Body of pancreas (tissue), 4 donors: ENCODE results near the gene MELTF.

Source experiments
- POLR2A ChIP-seq, 3 donors: fragments of 450-650 bp; IDR thresholded peaks; one replicate each; pipeline ENCODE4 v1.6.1; 2016; ENCODE audit warnings: antibody characterized with exemption in 3 of 3, mild to moderate bottlenecking in 2 of 3
- TF ChIP-seq, protein P1 (sequence below), 7 experiments: fragments of 450-650 bp in 4 of 7; fragments of 200-600 bp in 3 of 7; sonication (generic) in 3 of 7; IDR thresholded peaks; one replicate each; pipeline ENCODE4 v1.5.1; 2016 to 2019; ENCODE audit warnings: antibody characterized with exemption in 7 of 7

DNA sequence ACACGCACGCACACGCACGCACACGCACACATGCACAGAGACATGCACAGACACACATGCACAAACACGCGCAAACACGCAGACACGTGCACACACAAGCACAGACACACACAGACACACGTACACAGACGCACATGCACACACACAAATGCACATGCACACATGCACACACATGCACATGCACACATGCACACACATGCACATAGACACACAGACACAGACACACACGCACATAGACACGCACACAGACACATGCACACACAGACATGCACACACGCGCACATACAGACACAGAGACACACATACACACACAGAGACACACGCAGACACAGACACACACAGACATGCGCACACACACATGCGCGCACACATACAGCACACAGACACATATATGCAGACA, 34.6 kb downstream of the MELTF start:
- TF ChIP-seq, protein P1, sequence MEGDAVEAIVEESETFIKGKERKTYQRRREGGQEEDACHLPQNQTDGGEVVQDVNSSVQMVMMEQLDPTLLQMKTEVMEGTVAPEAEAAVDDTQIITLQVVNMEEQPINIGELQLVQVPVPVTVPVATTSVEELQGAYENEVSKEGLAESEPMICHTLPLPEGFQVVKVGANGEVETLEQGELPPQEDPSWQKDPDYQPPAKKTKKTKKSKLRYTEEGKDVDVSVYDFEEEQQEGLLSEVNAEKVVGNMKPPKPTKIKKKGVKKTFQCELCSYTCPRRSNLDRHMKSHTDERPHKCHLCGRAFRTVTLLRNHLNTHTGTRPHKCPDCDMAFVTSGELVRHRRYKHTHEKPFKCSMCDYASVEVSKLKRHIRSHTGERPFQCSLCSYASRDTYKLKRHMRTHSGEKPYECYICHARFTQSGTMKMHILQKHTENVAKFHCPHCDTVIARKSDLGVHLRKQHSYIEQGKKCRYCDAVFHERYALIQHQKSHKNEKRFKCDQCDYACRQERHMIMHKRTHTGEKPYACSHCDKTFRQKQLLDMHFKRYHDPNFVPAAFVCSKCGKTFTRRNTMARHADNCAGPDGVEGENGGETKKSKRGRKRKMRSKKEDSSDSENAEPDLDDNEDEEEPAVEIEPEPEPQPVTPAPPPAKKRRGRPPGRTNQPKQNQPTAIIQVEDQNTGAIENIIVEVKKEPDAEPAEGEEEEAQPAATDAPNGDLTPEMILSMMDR (IDR thresholded peaks at IDR 0.05), result peak in 1 of 7 experiments; percentile 9
- TF ChIP-seq POLR2A (IDR thresholded peaks at IDR 0.05), result no peak
